Measurements from ENCODE around the gene SLC13A1.

SLC13A1 gene

DNA sequence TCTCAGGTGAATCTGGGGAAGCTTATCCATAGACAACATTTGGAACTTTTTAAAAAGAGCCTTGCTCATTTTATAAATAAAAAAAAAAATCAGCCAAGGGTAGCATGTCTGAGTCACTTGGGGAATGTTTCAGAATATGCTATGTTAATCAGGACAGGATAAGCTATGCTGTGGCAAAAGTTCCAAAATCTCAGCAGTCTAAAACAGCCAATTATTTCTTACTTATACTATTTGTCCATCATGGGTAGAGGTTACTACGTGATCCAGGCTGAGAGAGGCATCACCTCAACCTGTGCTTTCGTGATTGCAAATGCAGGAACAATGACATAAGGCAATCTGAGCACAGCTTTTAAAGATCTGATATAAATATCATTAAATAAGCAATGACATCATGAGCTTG, 6.5 kb downstream of the SLC13A1 start:
- no peak for DNase-seq (ENCODE audit: low spot score)

DNA sequence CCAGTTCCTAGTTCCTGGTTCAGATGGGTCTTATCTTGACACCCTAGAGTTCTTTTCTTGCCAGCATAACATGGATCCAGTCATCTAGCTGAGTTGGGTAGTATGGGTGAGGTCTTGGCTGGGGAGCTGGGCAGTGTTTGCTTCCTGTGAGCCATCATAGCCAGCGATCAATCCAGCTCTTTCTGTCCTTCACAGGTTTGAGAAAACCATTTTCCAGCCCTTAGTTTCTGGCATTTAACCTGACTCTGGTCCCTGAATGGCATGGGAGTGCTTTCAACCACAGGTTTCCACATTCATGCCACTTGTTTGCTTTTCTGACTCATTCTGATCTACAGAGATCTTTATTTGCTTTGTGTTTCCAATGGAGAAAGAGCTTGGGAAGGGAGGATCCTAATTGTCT, 8.6 kb downstream of the SLC13A1 start:
- DNase-seq (ENCODE audit: low spot score), result no peak

- no peak for DNase-seq (ENCODE audit: low spot score)
Observed at GRCh38 chr7:123190109-123190831, 9.5 kb downstream of the SLC13A1 start.

DNA sequence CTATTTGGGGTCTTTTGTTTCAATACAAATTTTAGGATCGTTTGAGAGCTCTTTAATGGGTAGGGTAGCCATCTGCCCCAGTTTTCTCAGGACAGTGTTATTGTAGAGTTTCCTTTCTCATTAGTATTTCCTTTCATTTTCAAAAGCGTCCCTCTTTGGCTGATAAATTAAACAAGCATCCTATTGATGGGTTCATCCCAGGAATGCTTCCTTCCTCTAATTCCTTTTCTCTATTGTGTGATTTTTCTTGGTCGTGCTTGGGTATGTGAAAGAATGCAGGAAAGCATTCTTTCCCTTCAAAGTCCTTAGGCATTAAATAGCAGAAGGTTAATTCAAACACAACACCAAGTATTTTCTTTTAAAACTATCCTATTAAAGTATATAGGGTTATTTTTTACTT, 14.0 kb downstream of the SLC13A1 start:
- no peak for DNase-seq (ENCODE audit: low spot score)

GRCh38 chr7:123184271-123184670, 15.5 kb downstream of the SLC13A1 start:
- DNase-seq (ENCODE audit: low spot score), result no peak

- no peak for DNase-seq (ENCODE audit: low spot score)
Observed at GRCh38 chr7:123183431-123183830, 16.3 kb downstream of the SLC13A1 start.

DNA sequence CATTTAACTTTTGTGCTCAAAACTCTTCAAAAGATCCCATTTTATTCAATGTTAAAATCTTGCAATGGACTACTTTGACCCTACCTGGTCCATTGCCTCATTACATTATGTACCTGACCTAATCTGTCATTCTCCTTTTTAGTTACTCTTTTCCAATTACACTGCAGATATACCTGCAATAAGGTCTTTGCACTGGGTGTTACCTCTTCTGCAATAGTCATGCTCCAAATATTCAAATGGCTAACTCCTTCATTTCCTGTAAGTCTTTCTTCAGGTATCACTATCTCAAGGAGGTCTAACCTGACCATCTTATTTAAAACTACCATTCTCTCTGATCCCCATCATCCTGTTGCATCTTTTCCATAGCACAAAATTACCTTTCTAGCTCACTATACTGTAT, 22.3 kb downstream of the SLC13A1 start:
- no peak for DNase-seq (ENCODE audit: low spot score)

DNA sequence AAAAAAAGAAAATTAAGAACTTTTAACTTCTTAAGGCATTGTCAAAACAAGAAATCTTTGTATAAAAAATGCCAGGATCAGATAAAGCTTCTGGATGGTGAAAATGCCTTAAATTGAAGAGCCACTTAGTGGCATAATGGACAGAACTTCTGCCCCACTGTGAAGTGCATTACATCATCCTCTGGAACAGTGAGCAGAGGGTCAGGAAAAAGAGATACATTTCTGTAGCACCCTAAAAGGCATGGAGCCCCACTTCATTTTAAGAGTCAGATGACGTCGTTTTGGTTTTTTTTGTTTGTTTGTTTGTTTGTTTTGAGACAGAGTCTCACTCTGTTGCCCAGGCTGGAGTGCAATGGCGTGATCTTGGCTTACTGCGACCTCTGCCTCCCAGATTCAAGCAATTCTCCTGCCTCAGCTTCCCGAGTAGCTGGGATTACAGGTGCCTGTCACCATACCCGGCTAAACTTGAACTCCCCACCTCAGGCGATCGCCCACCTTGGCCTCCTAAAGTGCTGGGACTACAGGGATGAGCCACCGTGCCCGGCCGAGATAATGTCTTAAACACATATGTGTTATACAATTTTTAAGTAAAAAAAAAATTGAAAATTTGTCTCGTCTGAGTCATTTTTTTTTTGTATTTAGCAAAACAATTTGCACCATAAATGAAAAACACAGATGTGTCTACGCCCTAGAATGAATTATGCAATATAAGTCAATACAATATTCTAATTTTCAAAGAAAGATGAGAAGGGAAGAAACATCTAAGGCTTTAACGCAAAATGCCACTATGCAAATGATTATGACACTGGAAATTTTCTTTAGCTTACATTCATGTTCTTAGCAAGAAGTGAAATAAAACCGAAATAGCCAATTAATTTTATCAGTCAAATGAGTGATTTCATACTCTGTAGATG, 29.2 kb downstream of the SLC13A1 start:
- no peak for DNase-seq (ENCODE audit: low spot score)

GRCh38 chr7:123169065-123169464, 30.7 kb downstream of the SLC13A1 start:
- DNase-seq (ENCODE audit: low spot score), result no peak

DNA sequence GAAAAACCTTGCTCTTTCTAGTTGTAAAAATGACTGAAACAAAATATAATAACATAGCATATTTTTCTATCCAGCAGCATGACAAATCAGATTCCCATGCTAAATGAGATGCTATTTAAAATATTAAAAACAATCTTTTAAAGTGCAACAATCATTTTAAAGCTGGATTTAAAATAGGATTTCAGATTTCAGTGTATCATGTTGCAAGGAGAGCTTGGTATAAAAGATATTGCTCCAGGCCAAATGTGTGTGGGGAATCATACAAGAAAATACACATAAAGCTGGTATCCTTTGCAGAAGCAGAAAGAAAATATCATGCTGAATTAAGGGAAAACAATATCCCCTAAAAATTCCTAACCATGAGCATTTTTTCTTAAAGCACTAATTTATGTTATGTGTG, 42.2 kb downstream of the SLC13A1 start:
- no peak for DNase-seq (ENCODE audit: low spot score)

DNA sequence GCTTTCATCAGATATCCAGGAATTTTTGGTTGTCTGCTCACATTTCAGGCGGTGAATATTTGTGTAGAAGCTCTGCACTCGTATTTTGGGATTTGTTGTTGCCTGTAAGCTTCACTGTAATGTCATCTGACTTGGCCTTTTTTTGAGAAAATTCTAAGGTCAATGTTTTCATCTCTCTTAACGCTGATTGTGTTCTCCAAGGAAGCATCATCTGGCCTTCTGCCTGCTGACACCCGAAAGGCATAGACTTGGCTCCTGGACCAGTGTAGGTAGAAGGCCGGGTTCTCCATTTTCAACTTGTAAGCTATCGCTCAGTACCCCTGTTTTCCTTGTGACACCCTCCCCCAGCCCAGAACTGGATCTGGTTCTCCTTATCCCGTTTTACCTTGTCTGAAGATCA, 44.2 kb downstream of the SLC13A1 start:
- no peak for DNase-seq (ENCODE audit: low spot score)

GRCh38 chr7:123154231-123154860, 45.4 kb downstream of the SLC13A1 start:
- DNase-seq (ENCODE audit: low spot score), result peak; percentile 26

- DNase-seq (ENCODE audit: low spot score), result no peak
Observed at GRCh38 chr7:123151443-123151842, 48.3 kb downstream of the SLC13A1 start.

DNA sequence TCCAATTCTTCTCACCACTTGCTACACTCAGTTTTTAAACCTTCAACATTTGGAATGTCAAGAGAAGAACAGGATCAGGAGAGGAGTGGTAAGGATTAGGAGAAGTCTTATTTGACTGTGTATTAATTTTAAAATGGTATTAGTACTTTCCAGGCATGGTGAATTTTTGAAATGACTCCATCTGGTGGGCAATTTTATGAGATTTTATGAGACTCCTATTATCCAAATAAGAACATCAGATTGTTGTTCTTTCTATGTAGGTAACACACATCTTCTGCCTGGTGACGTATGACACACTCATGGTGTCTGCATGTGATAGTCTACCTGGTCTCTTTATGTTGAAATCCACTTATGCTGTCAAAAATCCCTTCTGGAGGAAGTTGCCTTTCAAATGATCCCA, 51.0 kb downstream of the SLC13A1 start:
- no peak for DNase-seq (ENCODE audit: low spot score)

DNA sequence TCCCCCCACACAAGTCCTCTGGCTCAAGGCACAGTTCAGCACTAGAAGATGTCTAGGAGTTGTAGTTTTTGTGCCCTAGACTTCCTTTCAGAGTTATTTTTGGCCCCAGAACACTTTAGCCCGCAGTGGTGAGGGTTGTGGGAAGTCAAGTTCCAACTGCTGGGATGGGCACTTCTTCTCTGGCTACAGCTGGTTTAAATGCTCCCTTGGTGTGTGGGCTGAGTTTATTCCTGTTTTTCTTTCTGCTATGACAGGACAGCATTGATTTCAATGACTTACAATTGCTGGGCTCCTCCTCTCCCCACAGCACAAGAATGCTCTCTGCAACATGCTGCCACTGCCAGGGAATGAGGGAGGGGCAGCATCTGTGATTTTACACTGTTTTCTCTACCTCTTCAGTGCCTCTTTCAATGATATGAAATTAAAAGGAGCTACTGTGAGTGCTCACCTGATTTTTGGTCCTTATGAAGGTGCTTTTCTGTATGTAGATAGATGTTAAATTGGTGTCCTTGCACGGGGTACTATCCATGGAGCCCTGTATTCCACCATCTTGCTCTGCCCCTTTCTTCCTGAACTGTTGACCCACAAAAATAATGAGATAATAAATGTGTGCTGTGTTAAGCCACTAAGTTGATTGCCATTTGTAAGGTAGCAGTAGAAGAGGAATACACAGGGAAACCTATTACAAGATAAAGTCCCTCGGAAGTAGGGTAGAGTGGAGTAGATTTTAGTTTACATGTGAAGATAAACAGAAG, 56.3 kb downstream of the SLC13A1 start:
- DNase-seq (ENCODE audit: low spot score), result no peak

DNA sequence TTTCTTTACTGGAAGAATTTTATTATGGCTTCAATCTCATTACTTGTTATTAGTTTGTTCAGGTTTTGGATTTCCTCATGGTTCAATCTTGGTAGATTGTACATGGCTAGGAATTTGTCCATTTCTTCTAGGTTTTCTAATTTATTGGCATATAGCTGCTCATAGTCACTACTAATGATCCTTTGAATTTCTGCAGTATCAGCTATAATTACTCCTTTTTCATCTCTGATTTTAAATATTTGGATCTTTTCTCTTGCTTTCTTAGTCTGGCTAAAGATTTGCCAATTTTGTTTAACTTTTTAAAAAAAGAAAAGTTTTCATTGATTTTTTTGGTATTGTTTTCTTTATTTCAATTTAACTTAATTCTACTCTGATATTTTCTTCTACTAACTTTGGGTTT, 59.2 kb downstream of the SLC13A1 start:
- no peak for DNase-seq (ENCODE audit: low spot score)

DNA sequence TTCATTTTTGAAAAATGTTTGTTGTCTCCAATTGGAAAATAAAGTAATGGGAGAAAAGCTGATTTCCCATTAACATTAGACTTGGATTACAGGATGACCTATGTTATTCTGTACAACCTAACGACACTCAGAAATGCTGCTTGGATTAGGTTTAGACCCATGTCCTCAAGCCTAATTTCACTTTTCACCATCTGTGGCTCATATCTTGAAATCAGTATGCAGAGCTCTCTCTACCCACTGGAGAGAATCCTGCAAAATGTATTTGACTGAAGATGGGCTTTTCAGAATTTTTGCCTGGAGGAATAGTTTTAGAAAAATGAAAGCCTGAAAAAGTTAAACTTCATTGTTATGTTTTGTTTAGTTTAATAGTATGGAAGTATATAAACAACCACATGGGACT, 63.8 kb downstream of the SLC13A1 start:
- no peak for DNase-seq (ENCODE audit: low spot score)

DNA sequence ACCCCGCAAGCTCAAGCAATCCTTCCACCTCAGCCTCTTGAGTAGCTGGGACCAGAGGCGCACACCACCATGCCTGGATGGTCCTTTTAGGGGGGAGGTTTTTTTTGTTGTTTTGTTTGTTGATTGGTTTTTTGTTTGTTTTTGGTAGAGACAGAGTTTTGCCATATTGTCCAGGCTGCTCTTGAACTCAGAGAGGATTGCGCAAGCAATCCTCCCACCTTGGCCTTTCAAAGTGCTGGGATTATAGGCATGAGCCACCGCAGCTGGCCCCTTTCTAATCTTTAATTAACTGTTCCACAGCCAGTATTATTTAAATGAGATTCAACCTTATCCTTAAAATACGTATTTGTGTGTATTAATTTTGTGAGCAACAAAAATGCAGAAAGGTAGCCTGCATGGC, 65.8 kb downstream of the SLC13A1 start:
- DNase-seq (ENCODE audit: low spot score), result no peak

DNA sequence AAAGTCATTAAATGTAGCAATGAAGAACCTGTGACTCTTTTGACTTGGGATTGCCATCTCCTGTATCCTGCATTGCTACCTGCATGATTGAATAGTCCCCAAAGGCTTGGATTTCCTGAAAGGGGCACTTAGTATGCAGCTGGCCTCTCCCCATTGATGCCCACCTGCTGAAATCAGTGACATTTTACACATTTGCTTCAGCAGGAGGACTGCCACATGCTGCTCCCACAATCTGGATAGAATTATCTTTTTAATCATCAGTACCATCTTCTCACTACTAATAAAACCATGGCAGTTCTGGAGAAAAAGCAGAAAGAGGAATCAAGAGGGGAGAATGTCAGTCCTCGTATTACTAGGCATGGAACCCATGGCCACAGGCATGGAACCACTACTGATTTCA, 67.8 kb downstream of the SLC13A1 start:
- DNase-seq (ENCODE audit: low spot score), result no peak

GRCh38 chr7:123131556-123131955, 68.2 kb downstream of the SLC13A1 start:
- no peak for DNase-seq (ENCODE audit: low spot score)

- DNase-seq (ENCODE audit: low spot score), result no peak
Observed at GRCh38 chr7:123131140-123131539, 68.6 kb downstream of the SLC13A1 start.

GRCh38 chr7:123126691-123127090, 73.1 kb downstream of the SLC13A1 start:
- DNase-seq (ENCODE audit: low spot score), result no peak
